Measurements from ENCODE around the gene TRO.

DNA sequence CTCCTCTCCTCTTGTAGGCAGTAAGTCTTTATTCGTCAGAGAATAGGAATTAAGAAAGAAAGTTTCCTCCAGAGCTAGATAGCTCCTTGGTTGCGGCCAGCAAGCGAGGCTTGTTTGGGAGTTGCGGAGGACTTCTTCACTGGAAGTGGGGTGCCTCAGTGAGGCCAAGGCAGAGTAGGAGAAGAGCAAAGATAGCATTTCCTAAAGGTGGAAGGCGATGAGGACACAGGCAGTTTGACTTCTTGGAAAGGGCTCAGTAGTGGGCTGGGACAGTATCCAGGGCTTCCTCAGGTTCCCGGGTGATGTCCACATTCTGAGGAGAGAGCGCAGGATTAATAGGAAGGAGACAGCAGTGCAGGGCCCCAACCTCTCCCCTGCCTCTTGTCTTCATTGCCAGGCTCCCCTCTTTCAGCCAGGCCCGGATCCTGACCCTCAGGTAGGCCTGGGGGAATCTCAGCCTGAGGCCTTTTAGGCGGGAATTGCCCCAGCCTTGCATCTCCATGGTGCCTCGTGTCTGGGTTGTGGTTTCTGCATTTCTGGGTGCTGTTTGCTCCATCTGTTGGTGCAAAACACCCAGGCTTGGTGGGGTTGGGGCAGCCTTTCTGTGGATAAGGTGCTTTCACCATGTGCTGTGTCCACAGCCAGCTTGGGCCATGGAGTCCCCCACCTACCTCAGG, 12.7 kb downstream of the TRO start:
- TF ChIP-seq, protein P1, sequence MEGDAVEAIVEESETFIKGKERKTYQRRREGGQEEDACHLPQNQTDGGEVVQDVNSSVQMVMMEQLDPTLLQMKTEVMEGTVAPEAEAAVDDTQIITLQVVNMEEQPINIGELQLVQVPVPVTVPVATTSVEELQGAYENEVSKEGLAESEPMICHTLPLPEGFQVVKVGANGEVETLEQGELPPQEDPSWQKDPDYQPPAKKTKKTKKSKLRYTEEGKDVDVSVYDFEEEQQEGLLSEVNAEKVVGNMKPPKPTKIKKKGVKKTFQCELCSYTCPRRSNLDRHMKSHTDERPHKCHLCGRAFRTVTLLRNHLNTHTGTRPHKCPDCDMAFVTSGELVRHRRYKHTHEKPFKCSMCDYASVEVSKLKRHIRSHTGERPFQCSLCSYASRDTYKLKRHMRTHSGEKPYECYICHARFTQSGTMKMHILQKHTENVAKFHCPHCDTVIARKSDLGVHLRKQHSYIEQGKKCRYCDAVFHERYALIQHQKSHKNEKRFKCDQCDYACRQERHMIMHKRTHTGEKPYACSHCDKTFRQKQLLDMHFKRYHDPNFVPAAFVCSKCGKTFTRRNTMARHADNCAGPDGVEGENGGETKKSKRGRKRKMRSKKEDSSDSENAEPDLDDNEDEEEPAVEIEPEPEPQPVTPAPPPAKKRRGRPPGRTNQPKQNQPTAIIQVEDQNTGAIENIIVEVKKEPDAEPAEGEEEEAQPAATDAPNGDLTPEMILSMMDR (IDR thresholded peaks at IDR 0.05), result no peak
- TF ChIP-seq POLR2A (IDR thresholded peaks at IDR 0.05), result no peak

Data from Peyer's patch (tissue), 4 donors.